ENCODE measurements around the gene CDH23. TPM values are rescaled to one million over a fixed set of nuclear protein-coding genes. Genes with fewer than 3 reads are reported as not detected.
A peak's percentile ranks its signal among the peaks of the same experiment; 100 is the strongest.

Gene CDH23
- total and polyA plus RNA-seq, 2 donors (not counting 1 experiment from before 2014, with no cell fraction given): 0.37 to 0.89 TPM

GRCh38 chr10:71635867-71636266 lies 239.1 kb downstream of the CDH23 start:
- intact Hi-C loops (cut with micrococcal nuclease): no loop called here
- no peaks in the 10 kb centered on the region for H3K9me3 ChIP-seq (ENCODE audit: control extremely low read depth in 1 of 3, control insufficient read depth in 2 of 3, insufficient read depth in 1 of 3, low read length in 2 of 3)
- H3K4me1 ChIP-seq (ENCODE audit: control insufficient read depth in 2 of 2, insufficient read depth in 2 of 2, low read length in 2 of 2): peaks cover 7 to 11% of the 10 kb centered on the region in 2 donors
- H3K79me2 ChIP-seq (ENCODE audit: control insufficient read depth, insufficient read depth, low read length): no peaks in the 10 kb centered on the region
- no peak overlapping the region for H3K9ac ChIP-seq (ENCODE audit: low read length)
- Mint-ChIP-seq H3K4me1 (peaks cover 9% of the 10 kb centered on the region), H3K9me3 (ENCODE audit: insufficient read depth) (no peaks in the 10 kb centered on the region), H3K27ac (no peak overlapping the region), H3K4me3 (no peak overlapping the region), H3K27me3 (peaks cover 21% of the 10 kb centered on the region)
- no peak overlapping the region for H3K4me3 ChIP-seq (ENCODE audit: control extremely low read depth in 1 of 5, extremely low read depth in 1 of 5, insufficient read depth in 1 of 5, low read depth in 2 of 5, low read length in 4 of 5)
- POLR2A ChIA-PET: no interaction called here
- DNase-seq: no peak
- H3K4me2 ChIP-seq (replicated peaks; ENCODE audit: low read depth, low read length, poor library complexity, severe bottlenecking): no peak overlapping the region
- no peak for ATAC-seq (ENCODE audit: low read depth)
- no peak overlapping the region for H2AFZ ChIP-seq (ENCODE audit: insufficient read depth, low read depth, low read length, poor library complexity, severe bottlenecking)
- WGBS (ENCODE audit: insufficient coverage): 98% methylated on average over 4 of the region's 5 CpGs
- H3K27ac ChIP-seq (ENCODE audit: low read length in 2 of 2): no peak overlapping the region
- no peak for TF ChIP-seq EZH2 (IDR thresholded peaks at IDR 0.05; ENCODE audit: borderline replicate concordance, insufficient read depth, low read depth, low read length, poor library complexity, severe bottlenecking)
- TF ChIP-seq, protein P1, sequence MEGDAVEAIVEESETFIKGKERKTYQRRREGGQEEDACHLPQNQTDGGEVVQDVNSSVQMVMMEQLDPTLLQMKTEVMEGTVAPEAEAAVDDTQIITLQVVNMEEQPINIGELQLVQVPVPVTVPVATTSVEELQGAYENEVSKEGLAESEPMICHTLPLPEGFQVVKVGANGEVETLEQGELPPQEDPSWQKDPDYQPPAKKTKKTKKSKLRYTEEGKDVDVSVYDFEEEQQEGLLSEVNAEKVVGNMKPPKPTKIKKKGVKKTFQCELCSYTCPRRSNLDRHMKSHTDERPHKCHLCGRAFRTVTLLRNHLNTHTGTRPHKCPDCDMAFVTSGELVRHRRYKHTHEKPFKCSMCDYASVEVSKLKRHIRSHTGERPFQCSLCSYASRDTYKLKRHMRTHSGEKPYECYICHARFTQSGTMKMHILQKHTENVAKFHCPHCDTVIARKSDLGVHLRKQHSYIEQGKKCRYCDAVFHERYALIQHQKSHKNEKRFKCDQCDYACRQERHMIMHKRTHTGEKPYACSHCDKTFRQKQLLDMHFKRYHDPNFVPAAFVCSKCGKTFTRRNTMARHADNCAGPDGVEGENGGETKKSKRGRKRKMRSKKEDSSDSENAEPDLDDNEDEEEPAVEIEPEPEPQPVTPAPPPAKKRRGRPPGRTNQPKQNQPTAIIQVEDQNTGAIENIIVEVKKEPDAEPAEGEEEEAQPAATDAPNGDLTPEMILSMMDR (IDR thresholded peaks at IDR 0.05): no peak
- H4K20me1 ChIP-seq (ENCODE audit: control insufficient read depth, insufficient read depth, low read length, poor library complexity, severe bottlenecking): no peaks in the 10 kb centered on the region
- H3K27me3 ChIP-seq (replicated peaks in 1 of 4; ENCODE audit: control extremely low read depth in 1 of 4, control insufficient read depth in 3 of 4, insufficient read depth in 4 of 4, low read length in 3 of 4): no peaks in the 10 kb centered on the region
- CTCF ChIA-PET: no interaction called here
- H3K36me3 ChIP-seq (replicated peaks in 1 of 2; ENCODE audit: control extremely low read depth in 1 of 2, control insufficient read depth in 1 of 2, extremely low read depth in 1 of 2, insufficient read depth in 2 of 2, low read length in 1 of 2): no peaks in the 10 kb centered on the region

GRCh38 chr10:71636588-71636987 lies 239.9 kb downstream of the CDH23 start:
- ChIA-PET POLR2A (no interaction called here), CTCF (no interaction called here)
- no peaks in the 10 kb centered on the region for H4K20me1 ChIP-seq (ENCODE audit: control insufficient read depth, insufficient read depth, low read length, poor library complexity, severe bottlenecking)
- H3K4me1 ChIP-seq (ENCODE audit: control insufficient read depth in 2 of 2, insufficient read depth in 2 of 2, low read length in 2 of 2): peaks cover 7 to 11% of the 10 kb centered on the region in 2 donors
- H3K27me3 ChIP-seq (replicated peaks in 1 of 4; ENCODE audit: control extremely low read depth in 1 of 4, control insufficient read depth in 3 of 4, insufficient read depth in 4 of 4, low read length in 3 of 4): no peaks in the 10 kb centered on the region
- no peak overlapping the region for H3K9ac ChIP-seq (ENCODE audit: low read length)
- no peak for ATAC-seq (ENCODE audit: low read depth)
- TF ChIP-seq, protein P1 (IDR thresholded peaks at IDR 0.05): no peak
- TF ChIP-seq EZH2 (IDR thresholded peaks at IDR 0.05; ENCODE audit: borderline replicate concordance, insufficient read depth, low read depth, low read length, poor library complexity, severe bottlenecking): no peak
- intact Hi-C loops (cut with micrococcal nuclease): no loop called here
- H3K4me3 ChIP-seq (ENCODE audit: control extremely low read depth in 1 of 5, extremely low read depth in 1 of 5, insufficient read depth in 1 of 5, low read depth in 2 of 5, low read length in 4 of 5): no peak overlapping the region
- no peak for DNase-seq
- Mint-ChIP-seq H3K4me3 (no peak overlapping the region), H3K9me3 (ENCODE audit: insufficient read depth) (no peaks in the 10 kb centered on the region), H3K27me3 (peaks cover 15% of the 10 kb centered on the region), H3K4me1 (peaks cover 9% of the 10 kb centered on the region), H3K27ac (peak overlapping the region; percentile 16)
- H3K4me2 ChIP-seq (replicated peaks; ENCODE audit: low read depth, low read length, poor library complexity, severe bottlenecking): no peak overlapping the region
- no peak overlapping the region for H2AFZ ChIP-seq (ENCODE audit: insufficient read depth, low read depth, low read length, poor library complexity, severe bottlenecking)
- H3K9me3 ChIP-seq (ENCODE audit: control extremely low read depth in 1 of 3, control insufficient read depth in 2 of 3, insufficient read depth in 1 of 3, low read length in 2 of 3): no peaks in the 10 kb centered on the region
- no peak overlapping the region for H3K27ac ChIP-seq (ENCODE audit: low read length in 2 of 2)
- 95% methylated on average over 4 of the region's 5 CpGs for WGBS (ENCODE audit: insufficient coverage)
- no peaks in the 10 kb centered on the region for H3K36me3 ChIP-seq (replicated peaks in 1 of 2; ENCODE audit: control extremely low read depth in 1 of 2, control insufficient read depth in 1 of 2, extremely low read depth in 1 of 2, insufficient read depth in 2 of 2, low read length in 1 of 2)
- no peaks in the 10 kb centered on the region for H3K79me2 ChIP-seq (ENCODE audit: control insufficient read depth, insufficient read depth, low read length)
